DOHH2 (cell line): ENCODE data around the gene PITPNC1.
A peak's percentile ranks its signal among the peaks of the same experiment; 100 is the strongest.
"Not testable (repeated sequence)": the region's sequence is repeated elsewhere in the genome, so short reads cannot be mapped to it uniquely, and the experiment has no call there.

Experiments used
- H3F3A ChIP-seq: fragments of 200-600 bp; sonication (generic), shearing (Covaris generic); 2 replicates; pipeline ENCODE4 v1.6.0; 2016; ENCODE audit warnings: antibody characterized with exemption, mild to moderate bottlenecking; ENCODE audit not compliant: control insufficient read depth, insufficient read depth
- H3K27ac ChIP-seq: fragments of 200-600 bp; sonication (generic); 2 replicates; pipeline ENCODE4 v1.5.1; 2014; ENCODE audit warnings: low read depth, mild to moderate bottlenecking, low read length, moderate library complexity
- H3K27me3 ChIP-seq: fragments of 200-600 bp; sonication (generic); 2 replicates; pipeline ENCODE4 v1.6.1; 2014; ENCODE audit warnings: mild to moderate bottlenecking, low read length, mixed read lengths; ENCODE audit not compliant: control insufficient read depth
- H3K36me3 ChIP-seq: fragments of 200-600 bp; sonication (generic); 2 replicates; pipeline ENCODE4 v1.6.1; 2014; ENCODE audit warnings: mild to moderate bottlenecking, low read length, moderate library complexity, mixed read lengths; ENCODE audit not compliant: control insufficient read depth
- H3K4me1 ChIP-seq: fragments of 200-600 bp; sonication (generic); 2 replicates; pipeline ENCODE4 v1.6.1; 2014; ENCODE audit warnings: mild to moderate bottlenecking, low read length, mixed read lengths; ENCODE audit not compliant: control insufficient read depth
- H3K4me2 ChIP-seq: fragments of 200-600 bp; sonication (generic); 2 replicates; pipeline ENCODE4 v1.6.0; 2014; ENCODE audit warnings: mild to moderate bottlenecking, low read length, moderate library complexity
- H3K4me3 ChIP-seq: fragments of 200-600 bp; sonication (generic); 2 replicates; pipeline ENCODE4 v1.5.1; 2014; ENCODE audit warnings: mild to moderate bottlenecking, low read length, mixed read lengths
- H3K79me2 ChIP-seq: fragments of 200-600 bp; sonication (generic); 2 replicates; pipeline ENCODE4 v1.6.1; 2014; ENCODE audit warnings: mild to moderate bottlenecking, low read length, mixed read lengths; ENCODE audit not compliant: control insufficient read depth
- H3K9me2 ChIP-seq: fragments of 200-600 bp; sonication (generic); replicated peaks from 2 replicates; pipeline ENCODE4 v1.6.1; 2014; ENCODE audit warnings: mild to moderate bottlenecking, low read length, mixed read lengths; ENCODE audit not compliant: control insufficient read depth
- H3K9me3 ChIP-seq: fragments of 200-600 bp; sonication (generic); 2 replicates; pipeline ENCODE4 v1.6.1; 2014; ENCODE audit warnings: antibody characterized with exemption, low read length, mixed read lengths; ENCODE audit not compliant: control insufficient read depth, insufficient read depth
- H4K20me1 ChIP-seq: fragments of 200-600 bp; sonication (generic); 2 replicates; pipeline ENCODE4 v1.6.0; 2014; ENCODE audit warnings: low read depth, mild to moderate bottlenecking, antibody characterized with exemption, low read length, moderate library complexity; ENCODE audit not compliant: control insufficient read depth, insufficient read depth
- EZH2phosphoT487 ChIP-seq: fragments of 200-600 bp; sonication (generic); IDR thresholded peaks from 2 replicates; pipeline ENCODE4 v1.6.1; 2017; ENCODE audit warnings: borderline replicate concordance, mild to moderate bottlenecking, antibody characterized with exemption, low read length, moderate library complexity, mixed read lengths
- TF ChIP-seq, protein P1 (sequence below): fragments of 200-600 bp; sonication (generic); IDR thresholded peaks from one replicate; pipeline ENCODE4 v1.5.1; 2014; ENCODE audit warnings: antibody characterized with exemption, mild to moderate bottlenecking, low read depth, low read length; ENCODE audit not compliant: poor library complexity, severe bottlenecking

Gene PITPNC1

DNA sequence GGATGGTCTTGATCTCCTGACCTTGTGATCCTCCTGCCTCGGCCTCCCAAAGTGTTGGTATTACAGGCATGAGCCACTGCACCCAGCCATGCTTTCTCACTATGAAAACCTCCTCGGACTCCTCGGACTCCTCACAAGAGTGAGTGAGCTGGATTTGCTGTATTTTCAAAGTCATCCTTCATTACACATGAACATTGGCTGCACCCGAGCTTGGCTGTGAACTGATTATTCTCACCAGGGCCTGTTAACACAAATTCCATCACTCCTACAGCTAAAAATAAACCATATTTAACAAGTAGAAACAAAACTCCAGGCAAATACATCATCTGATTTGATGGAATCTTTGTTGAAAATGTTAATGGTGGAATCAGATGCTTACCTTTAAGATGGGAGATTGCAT lies 50.3 kb downstream of the PITPNC1 start:
- Histone ChIP-seq H3K27ac (no peak overlapping the region), H3K9me2 (no peaks in the 10 kb centered on the region), H3K27me3 (no peaks in the 10 kb centered on the region), H3K4me1 (peaks cover 10% of the 10 kb centered on the region), H3K4me2 (no peak overlapping the region), H3K9me3 (no peaks in the 10 kb centered on the region), H3K36me3 (no peaks in the 10 kb centered on the region), H3K79me2 (no peaks in the 10 kb centered on the region), H3F3A (no peaks in the 10 kb centered on the region), H4K20me1 (no peaks in the 10 kb centered on the region), H3K4me3 (no peak overlapping the region)
- no peak for TF ChIP-seq EZH2phosphoT487
- TF ChIP-seq, protein P1, sequence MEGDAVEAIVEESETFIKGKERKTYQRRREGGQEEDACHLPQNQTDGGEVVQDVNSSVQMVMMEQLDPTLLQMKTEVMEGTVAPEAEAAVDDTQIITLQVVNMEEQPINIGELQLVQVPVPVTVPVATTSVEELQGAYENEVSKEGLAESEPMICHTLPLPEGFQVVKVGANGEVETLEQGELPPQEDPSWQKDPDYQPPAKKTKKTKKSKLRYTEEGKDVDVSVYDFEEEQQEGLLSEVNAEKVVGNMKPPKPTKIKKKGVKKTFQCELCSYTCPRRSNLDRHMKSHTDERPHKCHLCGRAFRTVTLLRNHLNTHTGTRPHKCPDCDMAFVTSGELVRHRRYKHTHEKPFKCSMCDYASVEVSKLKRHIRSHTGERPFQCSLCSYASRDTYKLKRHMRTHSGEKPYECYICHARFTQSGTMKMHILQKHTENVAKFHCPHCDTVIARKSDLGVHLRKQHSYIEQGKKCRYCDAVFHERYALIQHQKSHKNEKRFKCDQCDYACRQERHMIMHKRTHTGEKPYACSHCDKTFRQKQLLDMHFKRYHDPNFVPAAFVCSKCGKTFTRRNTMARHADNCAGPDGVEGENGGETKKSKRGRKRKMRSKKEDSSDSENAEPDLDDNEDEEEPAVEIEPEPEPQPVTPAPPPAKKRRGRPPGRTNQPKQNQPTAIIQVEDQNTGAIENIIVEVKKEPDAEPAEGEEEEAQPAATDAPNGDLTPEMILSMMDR, result no peak

DNA sequence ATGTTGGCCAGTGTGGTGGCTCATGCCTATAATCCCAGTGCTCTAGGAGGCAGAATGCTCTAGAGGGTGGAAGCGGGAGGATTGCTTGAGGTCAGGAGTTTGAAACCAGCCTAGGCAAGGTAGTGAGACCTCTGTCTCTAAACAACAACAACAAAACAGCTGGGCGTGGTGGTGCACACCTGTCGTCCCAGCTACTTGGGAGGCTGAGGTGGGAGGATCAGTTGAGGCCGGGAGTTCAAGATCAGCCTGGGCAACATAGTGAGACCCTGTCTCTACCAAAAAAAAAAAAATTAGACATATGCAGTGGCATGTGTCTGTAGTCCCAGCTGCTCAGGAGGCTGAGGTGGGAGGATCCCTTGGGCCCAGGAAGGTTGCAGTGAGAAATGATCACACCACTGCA lies 53.4 kb downstream of the PITPNC1 start:
- not testable (repeated sequence) for H3K9me3 ChIP-seq, H3K27me3 ChIP-seq, H3K79me2 ChIP-seq, H3K27ac ChIP-seq, H3K36me3 ChIP-seq, H3K4me3 ChIP-seq, H3F3A ChIP-seq, H4K20me1 ChIP-seq, H3K4me2 ChIP-seq, H3K9me2 ChIP-seq
- H3K4me1 ChIP-seq, result peaks cover 16% of the 10 kb centered on the region

DNA sequence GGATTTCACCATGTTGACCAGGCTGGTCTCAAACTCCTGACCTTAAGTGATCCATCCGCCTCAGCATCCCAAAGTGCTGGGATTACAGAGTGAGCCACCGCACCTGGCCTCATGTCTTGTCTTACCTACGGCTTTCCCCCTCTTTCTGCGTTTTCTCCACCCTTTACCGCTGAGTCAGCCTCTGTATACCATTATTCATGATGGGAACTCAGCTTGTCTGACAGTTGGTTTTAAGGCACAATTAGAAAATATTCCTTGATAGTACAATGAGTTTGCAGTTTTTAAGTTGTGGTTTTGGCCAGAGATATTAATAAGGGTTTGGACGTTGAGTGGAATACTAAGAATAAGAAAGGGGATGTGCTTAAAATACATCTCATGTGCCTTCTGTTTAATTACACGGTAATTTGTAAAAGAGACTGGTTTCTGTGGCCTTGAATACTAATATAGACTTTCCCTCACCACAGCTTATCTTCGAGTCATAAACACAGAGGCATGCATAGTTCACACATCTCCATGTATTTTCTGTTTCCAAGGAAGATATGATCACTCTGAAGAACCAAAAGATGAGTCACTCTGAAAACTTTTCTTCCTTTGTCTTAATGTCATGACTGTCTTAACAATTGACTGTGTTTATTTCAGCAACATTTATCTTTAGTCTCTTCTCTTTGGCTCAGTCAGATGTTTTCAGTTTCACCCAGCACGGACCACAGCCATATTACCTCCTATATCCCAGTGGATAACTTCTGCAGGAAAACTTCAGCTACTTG lies 54.4 kb downstream of the PITPNC1 start:
- TF ChIP-seq, protein P1, result no peak
- H3F3A ChIP-seq, result no peaks in the 10 kb centered on the region
- no peaks in the 10 kb centered on the region for H3K9me3 ChIP-seq
- no peaks in the 10 kb centered on the region for H4K20me1 ChIP-seq
- H3K4me1 ChIP-seq, result peaks cover 16% of the 10 kb centered on the region
- no peak overlapping the region for H3K27ac ChIP-seq
- H3K79me2 ChIP-seq, result no peaks in the 10 kb centered on the region
- H3K36me3 ChIP-seq, result no peaks in the 10 kb centered on the region
- H3K4me3 ChIP-seq, result no peak overlapping the region
- H3K4me2 ChIP-seq, result peak overlapping the region; percentile 16; the same call in 1 of the 2 replicates
- H3K9me2 ChIP-seq, result no peaks in the 10 kb centered on the region
- no peaks in the 10 kb centered on the region for H3K27me3 ChIP-seq

DNA sequence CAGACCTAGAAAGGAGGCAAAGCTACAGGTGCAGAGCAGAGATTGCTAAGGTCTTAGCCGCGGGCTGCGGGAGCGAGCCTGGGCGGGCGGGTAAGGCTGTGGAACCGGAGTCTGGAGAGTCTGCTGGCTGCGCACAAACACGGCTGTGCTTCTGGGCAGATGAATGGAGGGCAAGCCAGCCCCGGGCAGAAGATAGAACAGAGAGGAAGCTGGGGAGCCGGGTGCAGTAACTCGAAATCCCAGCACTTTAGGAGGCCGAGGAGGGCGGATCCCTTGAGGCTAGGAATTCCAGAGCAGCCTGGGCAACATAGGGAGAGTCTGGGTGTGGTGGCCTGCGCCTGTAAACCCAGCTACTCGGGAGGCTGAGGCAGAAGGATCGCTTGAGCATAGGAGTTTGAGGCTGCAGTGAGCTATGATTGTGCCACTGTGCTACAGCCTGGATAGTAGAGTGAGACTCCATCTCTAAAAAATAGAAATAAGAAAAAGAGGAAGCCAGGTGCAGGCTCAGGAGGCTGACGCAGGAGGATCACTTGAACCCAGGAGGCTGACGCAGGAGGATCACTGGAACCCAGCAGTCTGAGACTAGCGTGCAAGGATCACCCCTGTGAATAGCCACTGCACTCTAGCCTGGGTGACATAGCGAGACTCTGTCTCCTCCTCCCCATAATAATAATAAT lies 56.3 kb downstream of the PITPNC1 start:
- no peaks in the 10 kb centered on the region for H3K9me3 ChIP-seq
- no peaks in the 10 kb centered on the region for H3K9me2 ChIP-seq
- no peak overlapping the region for H3K4me2 ChIP-seq
- peaks cover 22% of the 10 kb centered on the region for H3K4me1 ChIP-seq
- H3K36me3 ChIP-seq, result no peaks in the 10 kb centered on the region
- H4K20me1 ChIP-seq, result no peaks in the 10 kb centered on the region
- no peak overlapping the region for H3K4me3 ChIP-seq
- no peaks in the 10 kb centered on the region for H3K27me3 ChIP-seq
- no peak for TF ChIP-seq EZH2phosphoT487
- TF ChIP-seq, protein P1, result no peak
- H3K27ac ChIP-seq, result no peak overlapping the region
- no peaks in the 10 kb centered on the region for H3F3A ChIP-seq
- H3K79me2 ChIP-seq, result no peaks in the 10 kb centered on the region
